ENCODE data around the gene SPATA2L.
A peak's percentile ranks its signal among the peaks of the same experiment; 100 is the strongest.

SPATA2L gene

GRCh38 chr16:89729863-89730593 is 28.5 kb upstream of the SPATA2L start:
- no peak for DNase-seq

GRCh38 chr16:89729293-89729692 is 27.8 kb upstream of the SPATA2L start:
- no peak for DNase-seq

- DNase-seq, result no peak
Observed at GRCh38 chr16:89727406-89728120, 26.1 kb upstream of the SPATA2L start.

- DNase-seq, result no peak
Observed at GRCh38 chr16:89723279-89724250, 22.1 kb upstream of the SPATA2L start.

- DNase-seq, result no peak
Observed at GRCh38 chr16:89722392-89723278, 21.1 kb upstream of the SPATA2L start.

- DNase-seq, result peak; percentile 88
Observed at GRCh38 chr16:89721546-89722391, 20.3 kb upstream of the SPATA2L start.

- DNase-seq, result peak; percentile 98
Observed at GRCh38 chr16:89720813-89721545, 19.5 kb upstream of the SPATA2L start, which contains the start of the genes VPS9D1 and ZNF276. Gene VPS9D1, minus strand, starts transcription at chr16:89720898. Its CDS starts 37 bp downstream, at chr16:89720861. Gene ZNF276, plus strand, starts transcription at chr16:89721537. Its CDS starts 104 bp downstream, at chr16:89721641.

- peak; percentile 91 for DNase-seq
Observed at GRCh38 chr16:89720551-89720812, 19.0 kb upstream of the SPATA2L start.

GRCh38 chr16:89717688-89718505 is 16.4 kb upstream of the SPATA2L start:
- no peak for DNase-seq

GRCh38 chr16:89716916-89717687 is 15.6 kb upstream of the SPATA2L start:
- DNase-seq, result no peak

GRCh38 chr16:89716493-89716892 is 15.0 kb upstream of the SPATA2L start:
- DNase-seq, result no peak

- no peak for DNase-seq
Observed at GRCh38 chr16:89712274-89712781, 10.8 kb upstream of the SPATA2L start.

GRCh38 chr16:89711601-89712273 is 10.2 kb upstream of the SPATA2L start:
- peak; percentile 70 for DNase-seq

- DNase-seq, result peak; percentile 55
Observed at GRCh38 chr16:89710709-89711564, 9.4 kb upstream of the SPATA2L start.

- no peak for DNase-seq
Observed at GRCh38 chr16:89709716-89710432, 8.4 kb upstream of the SPATA2L start.

GRCh38 chr16:89709166-89709565 is 7.7 kb upstream of the SPATA2L start:
- no peak for DNase-seq
